ENCODE data around the gene ERC2.

The ERC2 gene

GRCh38 chr3:55658270-55658669 is 810.0 kb downstream of the ERC2 start:
- DNase-seq: peak; percentile 13

GRCh38 chr3:55655544-55655943 is 812.7 kb downstream of the ERC2 start:
- no peak for DNase-seq

DNA sequence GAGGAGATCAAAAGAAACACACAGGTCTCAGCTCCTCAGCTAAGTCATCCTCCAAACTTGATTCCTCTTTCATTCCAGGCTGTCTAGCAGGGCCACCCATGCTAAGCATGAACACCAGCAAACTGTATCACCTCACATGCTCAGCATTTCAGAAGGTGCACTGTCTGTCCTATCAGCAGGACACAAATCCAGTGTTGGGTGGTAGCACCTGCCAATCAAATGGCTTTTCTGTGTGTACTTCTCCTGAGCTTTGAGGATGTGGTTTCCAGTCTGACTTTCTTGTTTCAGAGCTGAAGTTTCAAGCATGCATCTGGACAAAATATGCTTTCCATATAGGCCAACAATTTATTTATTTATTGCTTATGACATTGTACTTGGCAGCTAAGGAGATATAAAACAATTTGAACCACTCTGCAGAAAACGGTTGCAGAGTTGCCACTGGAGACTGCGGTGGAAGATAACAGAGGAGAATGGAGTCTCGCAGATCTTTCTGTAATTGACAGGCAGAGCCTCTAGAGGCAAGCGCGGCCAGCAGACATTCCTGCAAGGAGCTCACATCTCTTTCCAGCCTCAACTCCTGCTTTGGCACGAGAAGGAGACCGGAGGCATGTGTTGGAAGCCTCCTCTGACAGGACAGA is 814.0 kb downstream of the ERC2 start:
- peak; percentile 59 for DNase-seq

DNA sequence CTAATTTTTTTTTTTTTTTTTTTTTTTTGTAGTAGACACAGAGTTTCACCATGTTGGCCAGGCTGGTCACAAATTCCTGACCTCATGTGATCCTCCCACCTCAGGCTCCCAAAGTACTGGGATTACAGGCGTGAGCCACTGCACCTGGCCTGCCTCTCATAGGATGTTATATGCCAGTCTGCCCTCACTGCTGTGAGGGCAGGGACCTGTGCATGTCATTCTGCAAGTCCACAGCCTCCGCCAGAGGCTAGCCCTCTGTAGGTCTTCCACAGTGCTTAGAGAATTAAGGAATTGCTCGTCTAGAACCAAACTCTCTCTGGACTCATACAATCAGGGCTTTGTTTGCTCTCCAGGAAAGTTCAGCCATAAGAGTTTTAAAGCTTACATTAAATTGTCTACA is 817.3 kb downstream of the ERC2 start:
- no peak for DNase-seq

- no peak for DNase-seq
These were observed 818.3 kb downstream of the ERC2 start for GRCh38 chr3:55650011-55650410.

- DNase-seq: no peak
These were observed 818.7 kb downstream of the ERC2 start for GRCh38 chr3:55649554-55649953.

GRCh38 chr3:55648591-55649318 is 819.5 kb downstream of the ERC2 start:
- DNase-seq: no peak

DNA sequence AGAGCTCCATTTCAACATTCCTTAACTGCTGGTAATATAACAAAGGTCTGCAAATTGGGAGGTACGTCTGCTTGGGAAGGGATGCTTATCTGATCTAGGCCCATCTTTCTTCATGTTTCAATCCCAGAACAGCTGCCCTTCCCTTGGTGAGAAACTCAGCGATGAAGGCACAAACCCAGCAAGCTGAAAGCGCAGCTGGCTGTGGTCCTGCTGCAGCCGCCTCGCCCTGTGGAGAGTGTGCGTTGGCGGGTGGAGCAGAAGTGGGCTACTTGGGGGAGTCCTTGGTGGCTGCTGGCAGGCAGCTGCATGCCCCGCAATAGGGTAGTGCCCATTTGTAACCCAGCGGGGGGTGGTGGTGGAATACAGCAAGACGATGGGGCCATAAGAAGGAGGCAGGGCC is 820.6 kb downstream of the ERC2 start:
- DNase-seq: no peak

- DNase-seq: no peak
These were observed 821.2 kb downstream of the ERC2 start for GRCh38 chr3:55647063-55647462.

GRCh38 chr3:55646121-55646520 is 822.1 kb downstream of the ERC2 start:
- no peak for DNase-seq

GRCh38 chr3:55645422-55645821 is 822.8 kb downstream of the ERC2 start:
- no peak for DNase-seq

- no peak for DNase-seq
These were observed 825.0 kb downstream of the ERC2 start for GRCh38 chr3:55643283-55643682.

GRCh38 chr3:55641964-55642363 is 826.3 kb downstream of the ERC2 start:
- no peak for DNase-seq

DNA sequence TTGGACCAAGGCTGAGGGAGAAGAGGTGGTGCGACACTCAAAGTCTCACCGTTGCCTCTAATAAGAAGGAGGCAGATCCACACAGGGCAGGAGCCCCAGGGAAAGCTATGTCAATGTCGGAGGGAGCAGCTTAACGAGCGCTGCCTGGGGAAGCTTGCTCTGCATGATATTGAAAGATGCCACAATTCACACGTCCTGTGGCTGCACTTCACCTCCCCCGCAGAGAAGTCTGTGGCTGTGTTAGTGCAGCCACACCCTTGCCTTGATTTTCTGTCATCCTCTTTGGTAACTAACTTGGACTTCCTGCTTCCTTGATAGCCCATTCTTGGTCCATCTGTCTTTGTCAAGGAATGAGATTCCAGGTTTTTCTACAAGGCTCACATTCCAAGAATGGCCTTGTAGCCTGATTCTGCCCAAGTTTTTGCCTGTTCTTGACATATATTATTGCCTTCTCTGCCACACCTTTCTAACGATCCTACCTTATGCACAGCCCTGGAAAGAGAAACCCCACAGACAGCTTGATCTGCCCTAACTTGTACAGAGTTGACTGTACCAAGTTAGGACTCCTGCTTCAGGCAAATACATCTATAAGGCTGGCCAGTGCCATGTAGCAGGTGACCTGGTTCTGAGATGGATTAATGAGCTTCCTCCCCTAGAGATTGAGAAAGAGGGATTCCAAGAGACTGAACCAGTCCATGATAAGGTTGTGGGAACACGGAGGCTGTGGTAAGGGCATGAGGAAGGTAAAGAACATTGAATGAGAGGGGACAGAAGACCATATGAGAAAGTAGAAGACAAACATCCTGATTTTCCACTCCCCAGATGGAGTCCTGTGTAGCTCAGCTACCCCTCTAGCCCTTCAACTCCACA is 828.1 kb downstream of the ERC2 start:
- no peak for DNase-seq

DNA sequence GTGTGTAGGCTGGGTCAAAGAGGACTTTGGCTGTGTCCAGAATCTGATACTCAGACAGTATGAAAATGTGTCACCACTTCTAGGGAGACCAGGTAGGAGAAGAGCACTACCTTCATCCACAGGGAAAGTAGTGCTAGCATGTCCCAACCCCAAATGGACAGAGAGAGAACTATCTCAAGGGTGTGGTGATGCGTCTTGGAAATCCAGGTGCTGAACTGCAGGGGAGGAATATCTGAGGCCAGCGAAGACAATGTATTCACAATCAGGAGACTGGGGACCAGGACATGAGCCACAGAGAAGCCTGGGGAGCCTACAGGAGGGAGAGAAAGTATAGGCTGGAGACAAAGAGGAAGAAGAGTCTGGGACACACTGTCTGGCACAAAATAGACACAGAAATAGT is 829.1 kb downstream of the ERC2 start:
- no peak for DNase-seq

DNA sequence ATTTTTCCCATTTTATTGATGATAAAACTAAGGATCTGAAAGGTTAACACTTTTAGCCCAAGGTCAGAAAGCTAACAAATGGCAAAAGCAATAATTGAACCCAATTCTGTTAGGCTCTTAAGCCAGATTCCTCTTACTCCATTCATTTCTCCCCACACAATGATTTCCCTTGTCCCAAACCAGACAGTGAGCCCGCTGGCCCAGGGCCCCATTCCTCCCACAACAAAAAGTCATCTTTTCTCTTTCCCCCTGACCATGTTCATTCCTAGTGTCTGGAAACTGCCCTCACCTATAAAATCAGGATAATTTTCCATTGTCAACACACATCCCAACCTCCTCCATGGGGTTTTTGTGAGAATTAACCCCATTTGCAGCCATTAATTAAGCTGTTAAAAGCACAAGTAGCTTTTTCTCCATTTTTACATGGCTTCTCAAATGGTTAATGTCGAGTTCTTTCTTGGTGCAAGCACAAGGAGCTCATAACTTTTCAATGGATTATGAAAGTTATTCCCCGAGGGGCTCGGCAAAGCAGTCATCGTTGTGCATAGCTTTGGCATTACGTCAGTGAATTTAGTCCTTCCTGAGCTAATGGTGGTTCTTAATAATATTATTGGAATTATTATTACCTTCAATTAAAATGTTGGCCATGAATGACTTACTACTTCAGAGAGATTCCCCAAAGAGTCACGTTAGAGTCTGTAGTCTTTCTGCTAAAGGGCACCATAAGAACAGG is 830.2 kb downstream of the ERC2 start:
- no peak for DNase-seq

DNA sequence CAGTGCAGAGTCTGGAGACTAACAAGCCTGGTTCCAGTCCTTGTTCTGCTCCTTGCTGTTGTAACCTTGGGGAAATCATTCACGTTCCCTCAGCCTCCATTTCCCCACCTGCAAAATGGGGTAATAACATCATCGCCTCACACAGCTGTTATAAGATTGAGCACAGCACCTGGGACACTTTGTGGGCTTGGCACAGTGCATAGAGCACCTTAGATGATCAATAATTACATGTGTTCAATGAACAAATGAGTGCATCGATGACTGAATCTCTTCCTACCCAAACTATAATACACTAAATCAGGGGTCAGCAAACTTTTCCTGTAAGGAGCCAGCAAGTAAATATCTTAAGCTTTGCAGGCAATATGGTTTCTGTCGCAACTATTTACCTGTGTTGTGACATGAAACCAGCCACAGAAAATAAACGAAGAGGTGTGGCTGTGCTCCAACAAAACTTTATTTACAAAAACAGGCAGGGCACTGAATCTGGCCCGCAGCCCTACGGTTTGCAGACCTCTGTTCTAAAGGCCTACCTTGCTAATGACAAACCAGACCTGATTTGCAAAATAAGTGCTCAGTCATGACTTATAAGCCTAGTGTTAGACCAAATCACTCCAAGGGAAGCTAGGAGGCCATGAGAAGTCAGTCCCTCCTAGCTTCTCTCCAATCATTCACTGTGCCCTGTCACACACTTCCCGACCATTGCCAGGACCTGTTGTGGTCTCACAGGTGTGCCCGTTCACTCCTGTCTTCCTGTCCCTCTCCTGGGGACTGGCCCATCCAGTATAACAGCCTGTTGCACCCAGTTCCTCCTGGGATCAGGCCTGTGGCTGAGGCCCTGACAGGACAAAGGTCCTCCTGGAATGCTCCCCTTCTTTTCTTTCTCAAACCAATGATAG is 831.7 kb downstream of the ERC2 start:
- no peak for DNase-seq

GRCh38 chr3:55634345-55634744 is 833.9 kb downstream of the ERC2 start:
- DNase-seq: no peak

DNA sequence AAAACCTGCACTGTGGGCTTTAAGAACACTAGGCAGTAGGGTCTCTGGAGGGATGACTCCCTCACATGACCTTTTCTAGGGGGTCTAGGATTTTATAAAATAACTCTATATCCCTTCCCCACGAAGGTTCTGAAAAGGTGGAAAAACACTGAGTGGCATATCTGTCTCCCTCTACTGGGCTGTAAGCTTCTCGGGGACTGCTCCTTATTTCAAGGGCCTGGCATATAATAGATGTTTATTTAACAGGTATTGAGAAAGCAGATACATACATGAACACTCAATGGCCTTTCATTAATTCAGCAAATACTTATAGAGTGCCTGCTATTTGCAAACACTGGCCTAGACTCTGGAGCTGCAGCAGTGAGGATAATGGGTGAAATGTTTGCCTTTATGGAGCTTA is 834.9 kb downstream of the ERC2 start:
- no peak for DNase-seq

DNA sequence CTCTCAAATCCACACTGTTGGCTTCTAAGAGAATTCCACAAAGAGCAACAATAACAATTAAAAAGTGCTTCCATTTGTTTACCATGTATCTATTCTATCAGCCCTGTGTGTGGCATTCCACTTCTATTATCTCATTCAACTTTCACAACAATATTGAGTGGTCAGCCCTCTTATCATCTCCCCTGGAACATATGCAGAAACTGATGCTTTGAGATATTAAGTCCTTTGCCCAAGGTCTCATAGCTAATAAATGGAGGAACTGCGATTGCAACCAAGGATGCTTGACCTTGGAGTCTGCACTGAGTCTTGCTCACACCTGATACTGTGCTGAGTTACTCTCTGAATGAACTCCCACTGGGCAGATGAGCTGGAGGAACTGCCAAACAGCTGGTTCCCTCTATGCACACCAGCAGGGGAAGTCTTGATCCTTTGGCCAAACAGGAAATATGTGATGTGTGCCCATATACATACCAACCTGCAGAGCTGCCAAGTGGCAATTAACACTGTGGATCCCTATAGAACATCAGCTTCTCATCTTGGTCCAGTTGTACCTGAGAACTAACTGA is 836.4 kb downstream of the ERC2 start:
- DNase-seq: peak; percentile 33

- DNase-seq: no peak
These were observed 837.4 kb downstream of the ERC2 start for GRCh38 chr3:55630921-55631299.

Measured in RPMI8226 (cell line).